ENCODE measurements around the gene RPRD1B.

DNA sequence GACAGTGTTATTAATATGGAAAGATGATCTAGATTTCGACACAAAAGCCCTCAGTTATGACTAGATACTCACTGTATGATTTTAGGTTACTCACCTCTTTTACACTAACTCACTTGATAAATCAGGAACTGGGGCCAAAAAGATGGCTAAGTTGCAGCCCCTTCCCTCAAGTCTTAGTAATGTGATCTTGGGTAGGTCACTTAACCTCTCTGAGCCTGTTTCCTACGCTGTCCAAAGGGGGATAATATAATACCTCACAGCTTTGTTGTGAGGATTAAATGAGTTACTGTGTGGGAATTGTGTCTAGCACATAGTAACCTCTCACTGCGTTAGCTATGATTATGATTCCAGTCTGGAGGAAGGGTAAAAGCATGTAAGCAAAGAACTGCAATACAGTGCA is 1.6 kb upstream of the RPRD1B start:
- TF ChIP-seq, protein P1, sequence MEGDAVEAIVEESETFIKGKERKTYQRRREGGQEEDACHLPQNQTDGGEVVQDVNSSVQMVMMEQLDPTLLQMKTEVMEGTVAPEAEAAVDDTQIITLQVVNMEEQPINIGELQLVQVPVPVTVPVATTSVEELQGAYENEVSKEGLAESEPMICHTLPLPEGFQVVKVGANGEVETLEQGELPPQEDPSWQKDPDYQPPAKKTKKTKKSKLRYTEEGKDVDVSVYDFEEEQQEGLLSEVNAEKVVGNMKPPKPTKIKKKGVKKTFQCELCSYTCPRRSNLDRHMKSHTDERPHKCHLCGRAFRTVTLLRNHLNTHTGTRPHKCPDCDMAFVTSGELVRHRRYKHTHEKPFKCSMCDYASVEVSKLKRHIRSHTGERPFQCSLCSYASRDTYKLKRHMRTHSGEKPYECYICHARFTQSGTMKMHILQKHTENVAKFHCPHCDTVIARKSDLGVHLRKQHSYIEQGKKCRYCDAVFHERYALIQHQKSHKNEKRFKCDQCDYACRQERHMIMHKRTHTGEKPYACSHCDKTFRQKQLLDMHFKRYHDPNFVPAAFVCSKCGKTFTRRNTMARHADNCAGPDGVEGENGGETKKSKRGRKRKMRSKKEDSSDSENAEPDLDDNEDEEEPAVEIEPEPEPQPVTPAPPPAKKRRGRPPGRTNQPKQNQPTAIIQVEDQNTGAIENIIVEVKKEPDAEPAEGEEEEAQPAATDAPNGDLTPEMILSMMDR (IDR thresholded peaks at IDR 0.05; ENCODE audit: low read depth, low read length) = no peak
- TF ChIP-seq EZH2phosphoT487 (IDR thresholded peaks at IDR 0.05; ENCODE audit: low read depth) = no peak

All from OCI-LY3 (cell line).